ENCODE data around the gene BBS12. TPM values are rescaled to one million over a fixed set of nuclear protein-coding genes. Genes with fewer than 3 reads are reported as not detected.

BBS12 gene
- total RNA-seq, 3 donors from 2014 or later (not counting 1 experiment from before 2014, with no cell fraction given), result 0.85 to 1.9 (median 1.8) TPM

GRCh38 chr4:122793811-122794210, 61.3 kb downstream of the BBS12 start:
- Mint-ChIP-seq H3K4me3 (no peak overlapping the region), H3K4me1 (no peaks in the 10 kb centered on the region), H3K27me3 (ENCODE audit: low read depth in 2 of 2) (peaks cover 0 to 4% of the 10 kb centered on the region in 2 donors), H3K27ac (no peak overlapping the region), H3K36me3 (no peaks in the 10 kb centered on the region), H3K9me3 (no peaks in the 10 kb centered on the region)
- ATAC-seq, result no peak
- H3K9me3 ChIP-seq (ENCODE audit: control insufficient read depth, insufficient read depth, low read length), result no peaks in the 10 kb centered on the region
- no peaks in the 10 kb centered on the region for H3K27me3 ChIP-seq (ENCODE audit: control insufficient read depth, insufficient read depth, low read length)
- H3K36me3 ChIP-seq (ENCODE audit: control insufficient read depth, insufficient read depth, low read length), result no peaks in the 10 kb centered on the region
- DNase-seq, result no peak
- intact Hi-C loops (cut with micrococcal nuclease), result no loop called here
- H3K27ac ChIP-seq (ENCODE audit: low read length), result no peak overlapping the region
- no peak overlapping the region for H3K4me3 ChIP-seq (ENCODE audit: low read length)
- no peaks in the 10 kb centered on the region for H3K4me1 ChIP-seq (ENCODE audit: control insufficient read depth, insufficient read depth, low read length)
- no peak for TF ChIP-seq CTCF (IDR thresholded peaks at IDR 0.05)

Other genes with a start within 250 kb of the BBS12 start
- not detected for gene IL21, start 111.6 kb upstream of the BBS12 start, total RNA-seq
- not detected for gene FGF2, start 94.1 kb downstream of the BBS12 start, total RNA-seq
- gene NUDT6, start 189.9 kb downstream of the BBS12 start, total RNA-seq, result 1 to 10 TPM; 3.0 to 4.1 (median 3.0) TPM